ENCODE results near the gene MN1.

MN1 gene

DNA sequence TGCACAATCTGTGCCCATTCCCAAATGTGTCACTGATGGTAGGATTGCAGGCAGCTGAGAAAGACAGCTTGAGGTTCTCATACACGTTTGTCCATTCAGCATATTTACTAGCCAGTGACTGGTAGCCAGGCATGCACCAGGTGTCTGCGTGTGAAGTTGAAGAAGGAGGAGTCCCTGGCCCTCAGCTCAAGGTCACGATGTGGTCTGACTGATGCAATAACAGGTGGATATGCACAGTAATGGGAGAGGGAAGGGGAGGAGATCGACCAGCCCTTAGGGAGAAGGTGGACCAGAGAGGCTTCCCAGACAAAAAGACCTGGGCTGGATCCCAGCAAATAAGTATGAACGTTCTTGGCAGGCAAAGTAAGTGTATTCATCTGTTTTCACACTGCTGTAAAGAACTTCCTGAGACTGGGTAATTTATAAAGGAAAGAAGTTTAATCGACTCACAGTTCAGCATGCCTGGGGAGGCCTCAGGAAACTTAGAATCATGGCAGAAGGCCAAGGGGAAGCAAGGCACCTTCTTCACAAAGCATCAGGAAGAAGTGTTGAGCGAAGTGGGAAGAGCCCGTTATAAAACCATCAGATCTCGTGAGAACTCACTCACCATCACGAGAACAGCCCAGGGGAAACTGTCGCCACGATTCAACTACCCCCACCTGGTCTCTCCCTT is 96.0 kb downstream of the MN1 start:
- no peak overlapping the region for H3K4me3 ChIP-seq (ENCODE audit: low read depth, low read length)
- DNase-seq (ENCODE audit: low read depth), result no peak

DNA sequence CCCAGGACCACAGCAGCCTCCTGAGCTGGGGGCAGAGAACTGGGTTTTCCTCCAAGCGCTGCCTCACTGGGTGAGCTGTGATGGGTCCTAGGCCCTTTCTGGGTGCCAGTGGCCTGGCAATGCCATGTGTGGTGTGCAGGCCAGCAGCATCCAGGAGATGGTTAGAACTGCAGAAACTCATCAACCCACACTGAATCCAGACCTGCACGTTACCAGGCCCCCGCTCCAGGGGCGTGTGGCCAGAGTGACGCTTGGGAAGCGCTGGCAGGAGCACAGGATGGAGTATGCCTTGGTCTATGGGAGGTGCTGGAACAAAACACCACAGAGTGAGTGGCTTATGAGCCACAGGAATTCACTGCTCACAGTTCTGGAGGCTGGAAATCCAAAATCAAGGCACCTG is 97.0 kb downstream of the MN1 start:
- DNase-seq (ENCODE audit: low read depth), result no peak
- H3K4me3 ChIP-seq (ENCODE audit: low read depth, low read length), result no peak overlapping the region

DNA sequence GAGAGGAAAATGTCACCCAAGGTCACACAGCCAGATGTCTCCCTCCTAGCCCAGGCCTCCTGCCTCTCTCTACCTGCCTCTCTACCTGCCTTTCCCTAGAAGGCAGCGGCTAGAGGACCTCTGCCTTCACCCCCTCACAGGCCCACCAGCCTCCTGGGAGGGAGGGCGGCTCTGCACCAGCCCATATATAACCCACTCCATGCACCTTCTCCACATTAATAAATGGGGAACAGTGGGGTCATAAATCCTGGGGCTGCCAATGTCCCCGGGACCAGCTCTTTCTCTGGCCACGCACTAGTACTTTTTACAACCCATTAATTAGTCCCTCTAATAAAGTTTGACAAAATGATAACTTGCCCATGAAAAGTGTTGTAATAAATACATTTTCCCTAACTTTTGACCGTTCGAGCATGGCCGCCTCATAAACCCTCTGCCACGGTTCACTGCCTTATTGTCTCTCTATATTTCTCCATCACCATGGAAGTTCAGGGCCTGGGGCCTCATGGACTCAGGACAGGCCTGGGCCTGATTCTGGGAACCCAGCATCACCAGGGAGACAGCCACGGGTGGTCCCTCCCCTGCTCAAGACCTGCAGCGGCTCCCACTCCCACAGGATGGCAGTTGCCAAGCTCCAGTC is 102.1 kb downstream of the MN1 start:
- no peak overlapping the region for H3K4me3 ChIP-seq (ENCODE audit: low read depth, low read length)
- no peak for DNase-seq (ENCODE audit: low read depth)

DNA sequence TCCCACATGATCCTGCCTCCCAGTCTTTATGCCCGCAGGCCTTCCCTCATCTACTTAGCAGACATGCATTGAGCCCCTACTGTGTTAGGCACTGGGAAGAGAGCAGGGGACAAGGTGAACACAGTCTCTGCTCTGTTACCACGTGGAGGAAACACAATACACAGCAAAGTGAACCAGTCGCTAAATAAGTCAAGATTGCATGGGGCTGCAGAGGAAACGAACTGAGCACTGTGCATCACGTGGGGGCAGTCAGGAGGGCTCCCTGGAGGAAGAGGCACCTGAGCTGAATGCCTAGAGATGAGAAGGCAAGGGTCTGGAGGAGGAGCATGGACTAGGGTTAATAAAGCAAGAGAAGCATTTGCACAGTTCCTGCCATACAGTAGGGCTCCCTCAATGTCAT is 102.7 kb downstream of the MN1 start:
- no peak overlapping the region for H3K4me3 ChIP-seq (ENCODE audit: low read depth, low read length)

More for the DNA sequence above, 102.7 kb downstream of the MN1 start:
- DNase-seq (ENCODE audit: low read depth), result no peak

Data from skeletal muscle cell (primary cell).